T-cell (primary cell): ENCODE data around the gene RNF166. TPM values are rescaled to one million over a fixed set of nuclear protein-coding genes. Genes with fewer than 3 reads are reported as not detected.
A peak's percentile ranks its signal among the peaks of the same experiment; 100 is the strongest.

Source experiments
- ATAC-seq, 4 experiments: fragments of 200-7000 bp in 3 of 4; fragments of 150-1000 bp in 1 of 4; cut with Tn5 transposase; replicated peaks in 1 of 4; 1 replicate in 3 of 4; 2 replicates in 1 of 4; pipeline ENCODE4 v1.10.0; 2021; ENCODE audit warnings: moderate library complexity in 3 of 4, mild to moderate bottlenecking in 2 of 4, moderate number of reproducible peaks in 1 of 4
- CTCF ChIA-PET, 2 donors: fragments of 300-600 bp; sonication (Branson Sonifier 250); formaldehyde crosslinking; loops; one replicate each; lab custom pipeline; 2022; ENCODE audit warnings: antibody characterized with exemption in 2 of 2; lab: Charles Lee
- POLR2A ChIA-PET, 2 donors: fragments of 300-600 bp; sonication (Branson Sonifier 250); formaldehyde crosslinking; loops; one replicate each; lab custom pipeline; 2022; ENCODE audit warnings: antibody characterized with exemption in 2 of 2; lab: Charles Lee
- DNase-seq, 35 experiments: peaks; one replicate each; pipeline versions ENCODE4 v3.0.0 to v3.0.0-alpha.2; 2013 to 2023
- H3K27ac ChIP-seq: one replicate; pipeline ENCODE4 v1.5.1; 2013; ENCODE audit warnings: low read length
- H3K27me3 ChIP-seq, 2 experiments: replicated peaks in 1 of 2; 1 replicate in 1 of 2; 2 replicates in 1 of 2; pipeline versions ENCODE4 v1.6.1 to v1.7.0; 2013; ENCODE audit warnings: low read length in 1 of 2, mixed read lengths in 1 of 2; ENCODE audit not compliant: control insufficient read depth in 2 of 2, insufficient read depth in 2 of 2; ENCODE audit errors: extremely low read depth in 1 of 2
- H3K36me3 ChIP-seq, 2 donors: 1 replicate in 1 of 2; 2 replicates in 1 of 2; pipeline versions ENCODE4 v1.6.1 to v1.7.0; 2013; ENCODE audit warnings: low read length in 1 of 2; ENCODE audit not compliant: control insufficient read depth in 2 of 2, insufficient read depth in 1 of 2; ENCODE audit errors: extremely low read depth in 1 of 2
- H3K4me1 ChIP-seq, 2 experiments: 1 replicate in 1 of 2; 2 replicates in 1 of 2; pipeline versions ENCODE4 v1.6.1 to v1.7.0; 2013; ENCODE audit warnings: low read length in 2 of 2, mixed read lengths in 1 of 2; ENCODE audit not compliant: insufficient read depth in 2 of 2, control insufficient read depth in 1 of 2; ENCODE audit errors: extremely low read depth in 1 of 2
- H3K4me3 ChIP-seq, 2 donors: 1 replicate in 1 of 2; 2 replicates in 1 of 2; pipeline versions ENCODE4 v1.5.1 to v1.7.0; 2013; ENCODE audit warnings: mild to moderate bottlenecking in 2 of 2, low read length in 1 of 2, moderate library complexity in 1 of 2; ENCODE audit not compliant: control insufficient read depth in 1 of 2; ENCODE audit errors: extremely low read depth in 1 of 2
- H3K9me3 ChIP-seq: 2 replicates; pipeline ENCODE4 v1.7.0; 2013
- H3K27ac Mint-ChIP-seq, 2 donors: one replicate each; pipeline ENCODE4 v1.8.0; 2020 to 2021; ENCODE audit warnings: mild to moderate bottlenecking in 2 of 2, mixed read lengths in 2 of 2
- H3K27me3 Mint-ChIP-seq, 2 donors: one replicate each; pipeline ENCODE4 v1.8.0; 2021 to 2022; ENCODE audit warnings: mixed read lengths in 2 of 2
- H3K36me3 Mint-ChIP-seq: one replicate; pipeline ENCODE4 v1.8.0; 2021; ENCODE audit warnings: mixed read lengths
- H3K4me1 Mint-ChIP-seq, 3 donors: one replicate each; pipeline ENCODE4 v1.8.0; 2020 to 2022; ENCODE audit warnings: mixed read lengths in 3 of 3, mild to moderate bottlenecking in 1 of 3
- H3K4me3 Mint-ChIP-seq, 3 donors: one replicate each; pipeline ENCODE4 v1.8.0; 2020 to 2022; ENCODE audit warnings: mild to moderate bottlenecking in 3 of 3, mixed read lengths in 3 of 3, moderate library complexity in 3 of 3
- H3K9me3 Mint-ChIP-seq, 3 donors: one replicate each; pipeline ENCODE4 v1.8.0; 2020 to 2022; ENCODE audit warnings: mixed read lengths in 3 of 3
- WGBS: methylation state at CpG from one replicate; pipeline ENCODE4 v1.1.5; 2013; ENCODE audit warnings: missing lambda C conversion rate; ENCODE audit not compliant: insufficient coverage; 5-methylcytosine and 5-hydroxymethylcytosine counted together
- total RNA-seq, 35 experiments: library from RNA in 6 of 35; stranded (reverse) in 6 of 35; fragments of 120-200 nt in 1 of 35; gene quantifications; one replicate each; pipeline versions ENCODE4 v1.2.1 to v1.2.4 and lab custom pipeline; 2013 to 2026

Gene RNF166
- total RNA-seq, 5 donors from 2014 or later (not counting 1 experiment from before 2014, with no cell fraction given) = 246 to 369 (median 264) TPM

- H3K4me3 ChIP-seq = no peak overlapping the region
- POLR2A ChIA-PET = no interaction called here
- DNase-seq (no peak), ATAC-seq (no peak)
- Mint-ChIP-seq H3K27me3 (no peaks in the 10 kb centered on the region), H3K4me3 (no peak overlapping the region), H3K4me1 (peaks cover 13 to 21% (median 20%) of the 10 kb centered on the region in 3 donors), H3K27ac (no peak overlapping the region), H3K36me3 (peaks cover 3% of the 10 kb centered on the region), H3K9me3 (no peaks in the 10 kb centered on the region)
- H3K27ac ChIP-seq = no peak overlapping the region
- CTCF ChIA-PET = no interaction called here
- WGBS = 93% methylated on average over 33 of the region's 33 CpGs
- H3K9me3 ChIP-seq = no peaks in the 10 kb centered on the region
- peaks cover 0 to 2% of the 10 kb centered on the region in 2 experiments for H3K27me3 ChIP-seq
- peaks cover 22 to 45% of the 10 kb centered on the region in 2 donors for H3K36me3 ChIP-seq
- peaks cover 9 to 43% of the 10 kb centered on the region in 2 experiments for H3K4me1 ChIP-seq
Observed at GRCh38 chr16:88739977-88740726, 33.9 kb upstream of the RNF166 start.

GRCh38 chr16:88739139-88739976, 33.1 kb upstream of the RNF166 start:
- Histone ChIP-seq H3K9me3 (no peaks in the 10 kb centered on the region), H3K27ac (no peak overlapping the region), H3K36me3 (peaks cover 22 to 52% of the 10 kb centered on the region in 2 donors), H3K4me3 (no peak overlapping the region), H3K4me1 (peaks cover 6 to 35% of the 10 kb centered on the region in 2 experiments), H3K27me3 (peaks cover 0 to 2% of the 10 kb centered on the region in 2 experiments)
- Mint-ChIP-seq H3K36me3 (peaks cover 3% of the 10 kb centered on the region), H3K4me1 (peaks cover 12 to 17% (median 14%) of the 10 kb centered on the region in 3 donors), H3K9me3 (no peaks in the 10 kb centered on the region), H3K27me3 (no peaks in the 10 kb centered on the region), H3K4me3 (no peak overlapping the region), H3K27ac (no peak overlapping the region)
- ChIA-PET POLR2A (no interaction called here), CTCF (interaction anchor here in 1 of 2 donors (0.6 kb wide), 1 partner anchor 73 kb away, joined by 6 read pairs; no protein-coding TSS in a partner anchor)
- 90% methylated on average over 15 of the region's 22 CpGs for WGBS
- DNase-seq (no peak), ATAC-seq (no peak)

- Histone ChIP-seq H3K27me3 (peaks cover 0 to 2% of the 10 kb centered on the region in 2 experiments), H3K36me3 (peaks cover 22 to 59% of the 10 kb centered on the region in 2 donors), H3K9me3 (no peaks in the 10 kb centered on the region), H3K27ac (no peak overlapping the region), H3K4me1 (peaks cover 0 to 25% of the 10 kb centered on the region in 2 experiments), H3K4me3 (no peak overlapping the region)
- ChIA-PET POLR2A (no interaction called here), CTCF (interaction anchor here in 1 of 2 donors (0.6 to 1.1 kb wide), 5 partner anchors 23 to 73 kb away, joined by 3 to 7 read pairs (median 4); partner anchors contain the start of gene PIEZO1)
- ATAC-seq (no peak), DNase-seq (no peak)
- Mint-ChIP-seq H3K4me1 (peaks cover 5 to 9% (median 6%) of the 10 kb centered on the region in 3 donors), H3K4me3 (no peak overlapping the region), H3K36me3 (peaks cover 3% of the 10 kb centered on the region), H3K9me3 (no peaks in the 10 kb centered on the region), H3K27ac (peak overlapping the region in 1 of 2 donors; percentile 68), H3K27me3 (no peaks in the 10 kb centered on the region)
- WGBS = 90% methylated on average over 39 of the region's 41 CpGs
Observed at GRCh38 chr16:88738151-88739084, 32.2 kb upstream of the RNF166 start.

GRCh38 chr16:88737298-88738150, 31.3 kb upstream of the RNF166 start:
- Histone ChIP-seq H3K9me3 (no peaks in the 10 kb centered on the region), H3K4me3 (no peak overlapping the region), H3K27ac (no peak overlapping the region), H3K27me3 (peaks cover 0 to 2% of the 10 kb centered on the region in 2 experiments), H3K4me1 (peaks cover 0 to 18% of the 10 kb centered on the region in 2 experiments), H3K36me3 (peaks cover 22 to 53% of the 10 kb centered on the region in 2 donors)
- Mint-ChIP-seq H3K36me3 (peaks cover 3% of the 10 kb centered on the region), H3K27ac (no peak overlapping the region), H3K9me3 (no peaks in the 10 kb centered on the region), H3K27me3 (no peaks in the 10 kb centered on the region), H3K4me1 (peaks cover 4 to 6% (median 5%) of the 10 kb centered on the region in 3 donors), H3K4me3 (no peak overlapping the region)
- ChIA-PET POLR2A (no interaction called here), CTCF (interaction anchor here (0.5 to 1.2 kb wide), 10 partner anchors 8 to 170 kb away, joined by 3 to 7 read pairs (median 4); partner anchors contain the start of gene PIEZO1 (in 1 of the 2))
- DNase-seq (peak; percentile 49 to 86 (median 73)), ATAC-seq (peak; percentile 77 to 92 (median 86))
- 44% methylated on average over 47 of the region's 54 CpGs for WGBS

- WGBS = 98% methylated on average over 17 of the region's 21 CpGs
- ATAC-seq (no peak), DNase-seq (no peak)
- Mint-ChIP-seq H3K27me3 (no peaks in the 10 kb centered on the region), H3K36me3 (peaks cover 5% of the 10 kb centered on the region), H3K4me3 (no peak overlapping the region), H3K27ac (no peak overlapping the region), H3K4me1 (peaks cover 4 to 6% (median 5%) of the 10 kb centered on the region in 3 donors), H3K9me3 (no peaks in the 10 kb centered on the region)
- no peaks in the 10 kb centered on the region for H3K9me3 ChIP-seq
- no peak overlapping the region for H3K27ac ChIP-seq
- peaks cover 26 to 53% of the 10 kb centered on the region in 2 donors for H3K36me3 ChIP-seq
- peaks cover 0 to 14% of the 10 kb centered on the region in 2 experiments for H3K4me1 ChIP-seq
- ChIA-PET POLR2A (interaction anchor here in 1 of 2 donors (0.6 kb wide), 1 partner anchor 1039 kb away, joined by 3 read pairs; no protein-coding TSS in a partner anchor), CTCF (interaction anchor here (0.6 to 1.2 kb wide), 2 partner anchors 17 to 81 kb away, joined by 3 read pairs; no protein-coding TSS in a partner anchor)
- H3K4me3 ChIP-seq = no peak overlapping the region
- peaks cover 0 to 2% of the 10 kb centered on the region in 2 experiments for H3K27me3 ChIP-seq
Observed at GRCh38 chr16:88736496-88736895, 30.3 kb upstream of the RNF166 start.
